Amniotic epithelial cell (primary cell): Measurements from ENCODE around the gene C1orf21.
"Not testable (repeated sequence)": the region's sequence is repeated elsewhere in the genome, so short reads cannot be mapped to it uniquely, and the experiment has no call there.

Experiments
- DNase-seq: peaks from one replicate; pipeline ENCODE4 v3.0.0-alpha.2; 2010; ENCODE audit warnings: low read depth

C1orf21 gene

GRCh38 chr1:184386312-184387068 lies at the start of gene C1orf21:
C1orf21 (plus strand) TSS chr1:184387029; CDS start chr1:184477510, 90,481 bp downstream.
- peak; percentile 89 for DNase-seq

- DNase-seq = not testable (repeated sequence)
Measured at GRCh38 chr1:184337865-184338264, 49.0 kb upstream of the C1orf21 start.

GRCh38 chr1:184340984-184341383 lies 45.8 kb upstream of the C1orf21 start:
- DNase-seq = no peak

DNA sequence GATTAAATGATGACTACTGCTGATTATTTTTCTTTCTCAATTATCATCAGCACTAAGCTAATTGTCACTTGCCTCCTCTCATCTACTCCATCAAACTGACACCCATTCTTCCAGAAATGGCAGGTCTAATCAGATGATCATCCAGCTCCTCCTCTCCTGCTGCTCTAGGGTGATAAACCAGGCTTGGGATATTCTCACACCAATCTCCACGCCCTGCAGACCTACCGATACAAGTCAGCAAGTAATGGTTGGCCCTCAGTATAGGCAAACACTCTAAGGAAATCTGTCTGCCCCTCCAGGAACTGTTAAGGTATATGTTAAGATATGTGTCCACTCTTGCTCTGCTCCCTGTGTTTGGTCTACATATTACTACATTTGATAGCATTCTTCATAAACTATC lies 36.3 kb upstream of the C1orf21 start:
- DNase-seq = no peak

DNA sequence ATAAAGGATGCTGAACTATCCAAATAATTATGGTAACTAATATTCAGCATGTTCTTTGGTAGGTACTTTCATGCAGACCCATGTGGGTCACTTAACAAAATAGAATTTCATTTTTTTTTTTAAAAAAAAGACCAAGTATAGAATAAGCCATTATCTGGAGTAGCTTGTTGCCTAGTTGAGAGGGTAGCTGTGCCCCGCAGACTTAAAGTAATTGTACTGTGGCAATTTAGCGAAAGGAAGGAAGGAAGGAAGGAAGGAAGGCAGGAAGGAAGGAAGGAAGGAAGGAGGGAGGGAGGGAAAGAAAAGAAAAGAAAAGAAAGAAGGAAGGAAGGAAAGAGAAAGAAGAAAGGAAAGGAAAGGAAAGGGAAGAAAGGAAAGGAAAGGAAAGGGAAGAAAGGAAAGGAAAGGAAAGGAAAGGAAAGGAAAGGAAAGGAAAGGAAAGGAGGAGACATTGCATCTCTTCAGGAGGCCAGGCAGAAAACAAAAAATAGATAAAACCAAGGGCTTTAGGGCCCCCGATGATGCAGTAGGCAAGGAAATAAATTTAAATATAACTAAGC lies 35.3 kb upstream of the C1orf21 start:
- no peak for DNase-seq

DNA sequence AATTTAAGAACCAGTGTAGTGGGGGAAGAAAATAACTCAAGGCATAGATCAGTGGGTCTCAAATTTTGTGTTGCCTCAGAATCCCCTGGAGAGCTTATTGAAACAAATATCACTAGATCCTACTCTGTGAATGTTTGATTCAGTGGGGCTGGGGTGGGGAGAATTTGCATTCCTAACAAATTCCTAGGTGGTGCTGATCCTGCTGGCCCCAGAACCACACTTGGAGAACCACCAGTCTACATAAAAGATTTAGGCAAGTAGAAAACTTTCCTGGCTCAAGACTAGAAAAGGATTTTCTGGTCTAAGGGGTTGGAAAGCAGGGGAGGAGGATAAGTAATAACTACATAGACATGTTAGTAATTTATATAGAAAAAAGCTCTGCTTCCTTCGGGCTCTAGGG lies 34.1 kb upstream of the C1orf21 start:
- no peak for DNase-seq

DNA sequence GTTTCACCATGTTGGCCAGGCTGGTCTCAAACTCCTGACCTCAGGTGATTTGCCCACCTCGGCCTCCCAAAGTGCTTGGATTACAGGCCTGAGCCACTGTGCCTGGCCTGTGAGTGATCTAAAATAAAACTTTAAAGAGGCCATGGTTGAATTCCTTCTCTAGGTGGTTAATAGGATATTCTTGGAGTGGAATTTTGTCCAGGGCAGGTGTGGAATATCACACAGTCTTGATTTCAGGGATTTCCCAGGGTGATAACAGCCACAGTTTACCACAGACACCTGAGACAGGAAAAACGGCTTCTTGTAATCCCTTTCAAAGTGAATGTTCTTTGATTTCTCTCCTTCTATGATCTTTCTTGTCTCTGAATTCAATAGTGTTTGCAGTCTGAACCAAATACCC lies 32.1 kb upstream of the C1orf21 start:
- DNase-seq = no peak

GRCh38 chr1:184356891-184357290 lies 29.9 kb upstream of the C1orf21 start:
- DNase-seq = no peak

DNA sequence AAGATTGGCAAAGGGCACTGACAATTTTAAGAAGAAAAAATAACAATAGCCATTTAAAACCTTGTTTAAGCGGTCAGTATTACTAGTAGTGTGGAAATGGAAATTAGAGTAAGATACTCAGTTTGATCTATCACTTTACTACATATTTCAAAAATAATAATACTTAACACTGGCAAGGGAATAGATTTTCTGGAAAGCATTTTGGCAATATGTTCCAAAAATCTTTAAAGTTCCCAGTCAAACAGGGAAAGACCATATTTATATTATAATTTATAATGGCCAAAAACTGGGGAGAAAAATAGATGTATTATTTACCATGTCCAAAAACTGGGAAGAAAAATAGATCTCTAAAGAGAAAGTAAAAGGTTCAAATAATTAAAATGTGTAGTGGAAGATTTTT lies 28.6 kb upstream of the C1orf21 start:
- no peak for DNase-seq

GRCh38 chr1:184359909-184360308 lies 26.9 kb upstream of the C1orf21 start:
- no peak for DNase-seq

- peak; percentile 99 for DNase-seq
Measured at GRCh38 chr1:184362876-184363275, 24.0 kb upstream of the C1orf21 start.

DNA sequence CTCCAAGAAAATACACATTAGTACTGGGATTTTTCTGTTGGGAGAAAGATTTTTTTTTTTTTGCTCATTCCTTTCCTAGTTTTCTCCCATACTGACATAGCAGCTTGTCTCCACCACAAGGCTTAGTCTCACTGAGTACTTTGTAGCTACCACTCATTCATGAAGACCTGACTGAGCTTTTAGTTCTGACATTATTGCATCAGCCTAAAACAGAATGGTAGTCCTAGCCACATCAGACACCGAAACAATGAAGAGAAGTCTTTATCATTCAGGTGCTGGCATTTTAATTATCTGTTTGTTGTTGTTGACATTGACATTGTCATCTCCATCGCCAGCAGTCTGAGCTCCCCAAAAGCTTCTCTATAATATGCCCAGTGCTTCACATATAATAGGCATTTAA lies 21.1 kb upstream of the C1orf21 start:
- no peak for DNase-seq

- peak; percentile 94 for DNase-seq
Measured at GRCh38 chr1:184366997-184367396, 19.8 kb upstream of the C1orf21 start.

- peak; percentile 21 for DNase-seq
Measured at GRCh38 chr1:184367427-184368038, 19.3 kb upstream of the C1orf21 start.

DNA sequence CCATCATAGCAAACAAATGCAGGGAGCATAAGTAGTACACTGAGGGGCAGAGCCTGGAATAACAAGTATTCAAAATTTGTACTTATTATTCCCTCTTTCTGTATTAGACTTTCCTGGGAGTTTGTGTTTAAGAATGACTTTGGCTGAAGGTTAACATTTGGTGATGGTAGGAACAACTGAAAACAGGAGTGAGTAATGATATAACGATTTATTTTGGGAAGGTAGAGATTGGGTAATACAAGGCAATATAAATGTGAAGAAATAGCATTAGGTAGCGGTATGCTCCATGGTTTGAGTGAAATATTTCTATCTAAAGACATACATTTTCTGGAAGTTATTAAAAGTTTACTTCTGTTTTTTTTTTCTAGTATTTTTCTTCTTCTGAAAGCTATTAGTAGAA lies 18.5 kb upstream of the C1orf21 start:
- no peak for DNase-seq

DNA sequence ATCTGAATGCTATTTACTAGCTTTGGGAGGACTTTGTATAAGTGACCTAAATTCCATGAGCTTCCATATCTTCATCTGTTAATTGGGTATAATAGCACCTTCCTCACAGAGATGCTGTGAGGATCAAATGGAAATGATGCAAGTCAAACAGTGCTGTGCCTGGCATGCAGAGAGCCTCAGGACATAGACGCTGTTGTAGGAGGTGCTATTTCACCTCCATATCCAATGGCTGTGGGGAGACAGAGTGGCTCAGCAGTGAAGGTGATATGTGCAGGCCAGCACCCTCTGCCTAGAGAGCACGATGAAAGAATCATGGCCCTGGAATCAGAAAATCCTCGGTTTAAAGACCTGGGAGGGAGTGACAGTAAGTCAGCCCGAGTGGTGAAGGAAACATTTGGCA lies 16.0 kb upstream of the C1orf21 start:
- DNase-seq = no peak

DNA sequence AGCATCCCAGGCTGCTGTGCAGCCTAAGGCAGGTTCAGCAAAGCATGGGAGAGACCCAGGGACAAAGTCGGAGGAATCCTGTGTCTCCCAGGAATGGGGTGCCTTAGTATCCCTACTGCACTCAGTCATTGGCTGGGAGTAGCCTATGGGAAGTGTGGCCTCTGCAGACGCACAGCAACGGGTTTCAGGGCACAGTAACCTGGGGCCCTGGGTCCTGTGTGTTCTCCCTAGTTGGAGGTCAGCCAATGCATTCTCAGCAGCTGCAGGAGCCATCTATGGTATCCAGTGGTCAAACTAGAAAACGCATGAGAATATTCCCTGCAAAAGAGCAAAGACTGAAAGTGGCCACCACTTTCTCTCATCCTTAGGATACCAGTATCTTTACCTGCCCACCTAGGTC lies 13.7 kb upstream of the C1orf21 start:
- DNase-seq = no peak

DNA sequence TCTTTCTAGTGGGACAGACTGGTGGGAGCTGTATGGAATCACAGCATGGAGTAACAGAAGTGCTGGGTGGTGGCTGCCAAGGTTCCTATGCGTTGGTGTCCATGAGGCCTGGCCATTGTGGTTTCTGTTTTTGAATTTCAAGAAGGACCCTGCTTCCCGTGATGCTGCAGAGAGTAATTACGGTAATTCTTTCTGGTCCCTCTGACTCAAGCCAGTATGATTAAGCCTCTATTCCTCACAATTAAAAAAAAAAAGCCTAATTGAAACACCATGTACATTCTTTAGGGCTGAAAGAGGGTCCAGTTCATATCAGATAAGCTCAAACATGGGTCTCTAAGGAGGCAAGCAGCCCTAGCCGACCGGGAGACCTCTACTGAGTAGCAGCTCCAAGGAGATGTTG lies 10.5 kb upstream of the C1orf21 start:
- no peak for DNase-seq

- no peak for DNase-seq
Measured at GRCh38 chr1:184379111-184379752, 7.6 kb upstream of the C1orf21 start.

DNA sequence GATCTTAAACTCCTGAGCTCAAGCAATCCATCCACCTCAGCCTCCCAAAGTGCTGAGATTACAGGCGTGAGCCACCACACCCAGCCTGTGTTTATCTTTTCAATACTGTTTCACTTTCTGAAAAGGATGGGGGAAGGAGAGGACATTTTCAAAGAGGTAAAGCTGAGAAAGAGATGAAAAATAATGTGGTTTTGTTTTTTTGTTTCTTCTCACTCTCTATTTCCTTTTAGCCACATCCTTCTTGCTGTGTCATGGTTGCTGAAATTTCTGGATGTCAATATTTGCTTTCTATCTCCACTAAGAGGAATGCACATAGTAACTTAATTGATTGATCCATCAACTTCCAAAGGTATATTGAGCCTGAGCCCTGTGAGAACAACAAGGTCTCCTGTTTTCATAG lies 6.4 kb upstream of the C1orf21 start:
- no peak for DNase-seq

DNA sequence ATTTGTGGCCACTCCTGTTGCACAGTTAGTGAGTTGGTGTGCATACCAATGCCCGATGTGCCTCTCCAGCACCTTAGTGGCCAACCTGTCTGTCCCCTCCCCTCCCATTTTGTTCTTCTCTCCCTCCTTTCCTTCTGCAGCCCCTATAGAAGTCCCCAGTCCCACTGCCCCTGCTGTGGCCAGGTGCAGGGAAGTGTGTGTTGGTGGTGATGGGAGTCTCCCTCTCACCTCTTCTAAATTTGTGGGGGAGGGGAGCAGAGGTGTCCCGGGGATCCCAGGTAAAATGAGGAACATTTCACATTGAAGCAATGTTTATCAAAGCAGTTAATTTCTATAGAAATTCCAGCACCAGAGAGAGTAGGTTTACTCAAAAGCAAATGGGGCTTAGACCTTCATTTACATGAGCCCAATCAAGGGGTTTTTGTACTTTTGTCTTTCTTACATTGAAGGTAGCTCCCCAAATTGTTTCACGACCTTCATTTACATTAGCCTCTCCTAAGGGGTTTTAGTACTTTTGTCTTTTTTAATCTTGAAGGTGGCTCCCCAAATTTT lies 3.0 kb upstream of the C1orf21 start:
- DNase-seq = no peak

- DNase-seq = no peak
Measured at GRCh38 chr1:184385865-184386311, 941 bp upstream of the C1orf21 start.

GRCh38 chr1:184387069-184387475 lies 243 bp downstream of the C1orf21 start:
- DNase-seq = no peak
